ENCODE data around the gene CPA4. TPM values are rescaled to one million over a fixed set of nuclear protein-coding genes. Genes with fewer than 3 reads are reported as not detected.

CPA4 gene
- total RNA-seq, 4 donors from 2014 or later = 68.7 to 116 (median 83.0) TPM

DNA sequence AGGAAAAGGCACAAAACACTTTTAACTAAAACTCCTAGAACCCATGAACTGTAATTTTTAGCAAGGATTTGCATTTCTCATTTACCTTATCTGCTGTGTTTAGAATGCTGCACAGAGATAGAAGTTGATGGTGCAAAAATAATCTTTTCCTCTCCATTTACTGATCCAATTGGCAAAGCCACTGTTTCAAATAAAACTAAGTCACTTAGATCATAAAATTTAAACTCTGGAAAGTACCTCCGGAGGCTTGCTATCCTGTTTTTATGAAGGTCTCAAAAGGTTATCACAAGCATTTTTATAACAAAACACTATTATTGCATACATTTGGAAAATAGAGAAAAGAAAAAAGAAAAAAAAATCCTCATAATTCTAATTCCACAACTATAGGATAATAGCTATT lies 18.7 kb upstream of the CPA4 start:
- 23% methylated on average over 1 of the region's 1 CpG for WGBS
- DNase-seq (ENCODE audit: low spot score in 2 of 2) = no peak

DNA sequence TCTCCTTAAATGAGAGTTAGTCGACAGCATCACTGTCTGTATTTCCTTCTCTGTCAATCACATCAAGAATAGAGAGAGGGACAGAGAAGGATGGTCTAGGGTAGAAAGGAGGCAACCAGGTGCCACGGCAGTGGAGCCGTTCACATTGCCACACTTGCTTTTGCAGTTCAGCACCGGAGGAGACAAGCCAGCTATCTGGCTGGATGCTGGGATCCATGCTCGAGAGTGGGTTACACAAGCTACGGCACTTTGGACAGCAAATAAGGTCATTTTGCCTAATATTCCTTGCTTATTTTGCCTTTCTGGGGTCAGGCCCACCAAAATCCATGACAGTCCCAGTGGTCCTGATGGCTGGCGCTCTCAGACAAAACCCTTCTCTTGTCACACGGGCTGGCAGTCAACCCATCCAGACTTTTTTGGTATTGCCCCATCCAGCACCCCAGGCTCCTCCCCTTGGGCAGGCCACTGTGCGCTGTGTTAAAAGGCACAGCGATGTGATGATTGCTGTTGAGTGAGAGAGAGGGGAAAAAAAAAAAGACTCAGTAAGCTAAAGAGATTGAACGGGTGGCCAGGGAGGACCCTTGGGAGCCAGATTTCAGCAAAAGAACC lies 17.9 kb upstream of the CPA4 start:
- H3K27ac ChIP-seq = no peak overlapping the region
- no peak for DNase-seq (ENCODE audit: low spot score in 2 of 2)
- TF ChIP-seq EP300 (IDR thresholded peaks at IDR 0.05) = no peak
- TF ChIP-seq, protein P1, sequence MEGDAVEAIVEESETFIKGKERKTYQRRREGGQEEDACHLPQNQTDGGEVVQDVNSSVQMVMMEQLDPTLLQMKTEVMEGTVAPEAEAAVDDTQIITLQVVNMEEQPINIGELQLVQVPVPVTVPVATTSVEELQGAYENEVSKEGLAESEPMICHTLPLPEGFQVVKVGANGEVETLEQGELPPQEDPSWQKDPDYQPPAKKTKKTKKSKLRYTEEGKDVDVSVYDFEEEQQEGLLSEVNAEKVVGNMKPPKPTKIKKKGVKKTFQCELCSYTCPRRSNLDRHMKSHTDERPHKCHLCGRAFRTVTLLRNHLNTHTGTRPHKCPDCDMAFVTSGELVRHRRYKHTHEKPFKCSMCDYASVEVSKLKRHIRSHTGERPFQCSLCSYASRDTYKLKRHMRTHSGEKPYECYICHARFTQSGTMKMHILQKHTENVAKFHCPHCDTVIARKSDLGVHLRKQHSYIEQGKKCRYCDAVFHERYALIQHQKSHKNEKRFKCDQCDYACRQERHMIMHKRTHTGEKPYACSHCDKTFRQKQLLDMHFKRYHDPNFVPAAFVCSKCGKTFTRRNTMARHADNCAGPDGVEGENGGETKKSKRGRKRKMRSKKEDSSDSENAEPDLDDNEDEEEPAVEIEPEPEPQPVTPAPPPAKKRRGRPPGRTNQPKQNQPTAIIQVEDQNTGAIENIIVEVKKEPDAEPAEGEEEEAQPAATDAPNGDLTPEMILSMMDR (IDR thresholded peaks at IDR 0.05) = no peak
- no peak for TF ChIP-seq POLR2AphosphoS5 (IDR thresholded peaks at IDR 0.05)
- no peak for TF ChIP-seq POLR2A (IDR thresholded peaks at IDR 0.05)

More for the DNA sequence above, 18.7 kb upstream of the CPA4 start:
- TF ChIP-seq EP300 (IDR thresholded peaks at IDR 0.05) = no peak
- TF ChIP-seq, protein P1 (IDR thresholded peaks at IDR 0.05) = no peak
- TF ChIP-seq POLR2AphosphoS5 (IDR thresholded peaks at IDR 0.05) = no peak
- TF ChIP-seq POLR2A (IDR thresholded peaks at IDR 0.05) = no peak
- H3K27me3 ChIP-seq = no peaks in the 10 kb centered on the region
- H3K4me3 ChIP-seq = no peak overlapping the region
- no peaks in the 10 kb centered on the region for H3K9me3 ChIP-seq
- no peaks in the 10 kb centered on the region for H3K36me3 ChIP-seq
- H3K4me1 ChIP-seq = peaks cover 30% of the 10 kb centered on the region
- no peak overlapping the region for H3K27ac ChIP-seq

DNA sequence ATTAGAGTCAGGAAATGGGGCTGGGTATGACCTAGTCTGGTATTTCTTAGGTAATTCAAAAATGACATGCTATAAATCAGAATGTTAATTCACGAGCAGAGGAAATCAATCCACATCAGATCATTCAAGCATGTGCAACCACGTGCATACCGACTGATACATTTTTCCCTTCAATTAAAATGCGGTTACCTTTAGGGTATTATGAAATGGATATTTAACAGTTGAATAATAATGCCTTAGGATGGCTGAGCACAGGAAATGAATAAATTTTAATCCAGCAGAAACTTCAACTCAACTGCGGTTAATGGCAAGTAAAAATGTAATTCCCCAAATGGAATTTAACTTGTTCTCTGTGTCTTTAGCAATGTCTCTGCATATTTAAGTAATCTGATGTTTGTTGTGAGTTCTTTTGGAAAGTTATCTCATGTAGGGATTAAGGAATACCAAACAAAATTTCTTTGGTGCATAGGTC lies 17.1 kb upstream of the CPA4 start:
- peaks cover 36% of the 10 kb centered on the region for H3K4me1 ChIP-seq
- no peak overlapping the region for H3K27ac ChIP-seq
- H3K27me3 ChIP-seq = no peaks in the 10 kb centered on the region
- 41% methylated on average over 5 of the region's 5 CpGs for WGBS
- H3K36me3 ChIP-seq = no peaks in the 10 kb centered on the region
- TF ChIP-seq POLR2A (IDR thresholded peaks at IDR 0.05) = no peak
- no peak for TF ChIP-seq POLR2AphosphoS5 (IDR thresholded peaks at IDR 0.05)
- TF ChIP-seq, protein P1 (IDR thresholded peaks at IDR 0.05) = no peak
- TF ChIP-seq EP300 (IDR thresholded peaks at IDR 0.05) = no peak
- no peak for DNase-seq (ENCODE audit: low spot score in 2 of 2)
- H3K9me3 ChIP-seq = no peaks in the 10 kb centered on the region
- no peak overlapping the region for H3K4me3 ChIP-seq

More for the DNA sequence above, 17.9 kb upstream of the CPA4 start:
- no peaks in the 10 kb centered on the region for H3K27me3 ChIP-seq
- H3K4me1 ChIP-seq = peaks cover 30% of the 10 kb centered on the region
- H3K36me3 ChIP-seq = no peaks in the 10 kb centered on the region
- H3K9me3 ChIP-seq = no peaks in the 10 kb centered on the region
- WGBS = 62% methylated on average over 11 of the region's 11 CpGs
- no peak overlapping the region for H3K4me3 ChIP-seq

DNA sequence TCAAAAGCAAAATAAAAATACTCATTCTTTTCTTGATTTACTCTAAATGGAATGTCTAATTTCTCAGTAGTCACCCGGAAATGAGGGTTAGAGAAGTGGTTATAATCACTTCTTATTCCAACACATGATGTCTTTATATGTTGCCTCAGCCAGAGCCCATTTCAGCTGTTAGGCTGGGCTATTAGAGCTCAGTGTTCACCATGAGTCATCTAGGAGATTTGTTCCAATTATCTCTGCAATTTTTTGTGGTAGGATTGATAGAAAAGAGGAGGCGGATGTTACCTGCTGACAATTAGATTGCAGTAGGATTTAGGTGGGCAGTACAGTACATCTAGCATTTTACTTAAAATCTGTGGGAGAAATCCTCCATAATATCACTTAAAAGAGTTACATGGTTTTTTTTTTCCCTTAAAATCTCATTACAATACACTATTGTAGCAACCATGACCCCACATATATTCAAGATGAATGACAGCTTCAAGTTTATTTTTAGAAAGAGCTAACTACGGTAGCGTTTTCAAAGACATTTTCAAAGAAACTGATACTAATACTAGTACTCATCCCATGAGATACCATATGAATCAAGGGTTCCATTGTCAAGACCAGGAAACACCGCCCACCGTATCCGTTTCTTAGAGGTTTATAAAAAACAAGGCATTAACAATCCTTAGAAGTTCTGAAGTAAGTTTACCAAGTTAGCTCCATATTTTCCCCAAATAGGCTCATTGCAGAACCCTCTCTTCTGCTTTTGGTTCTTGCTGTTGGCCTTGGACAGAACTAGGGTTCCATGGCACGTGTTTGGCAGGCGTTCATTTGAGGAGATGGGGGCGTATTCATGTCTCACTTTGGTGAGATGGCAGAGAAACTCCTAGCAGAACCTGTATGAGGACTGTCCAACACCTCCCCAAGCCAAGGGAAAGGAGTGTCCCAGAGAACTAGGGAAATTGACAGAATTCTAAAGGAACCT lies 15.9 kb upstream of the CPA4 start:
- Histone ChIP-seq H3K4me1 (peaks cover 44% of the 10 kb centered on the region), H3K27me3 (no peaks in the 10 kb centered on the region), H3K27ac (no peak overlapping the region), H3K36me3 (no peaks in the 10 kb centered on the region), H3K9me3 (no peaks in the 10 kb centered on the region), H3K4me3 (no peak overlapping the region)
- 61% methylated on average over 10 of the region's 10 CpGs for WGBS
- DNase-seq (ENCODE audit: low spot score in 2 of 2) = no peak
- no peak for TF ChIP-seq POLR2A (IDR thresholded peaks at IDR 0.05)
- TF ChIP-seq, protein P1 (IDR thresholded peaks at IDR 0.05) = no peak
- TF ChIP-seq EP300 (IDR thresholded peaks at IDR 0.05) = no peak
- TF ChIP-seq POLR2AphosphoS5 (IDR thresholded peaks at IDR 0.05) = no peak

Data from suprapubic skin (tissue), 4 donors.